GM18870 (cell line): ENCODE measurements around the gene MLPH.

Experiments used
- ATAC-seq: cut with Tn5 transposase; IDR thresholded peaks from one replicate; pipeline ENCODE4 v1.9.1; 2021; ENCODE audit warnings: moderate library complexity; ENCODE audit not compliant: unreplicated experiment

Gene MLPH

DNA sequence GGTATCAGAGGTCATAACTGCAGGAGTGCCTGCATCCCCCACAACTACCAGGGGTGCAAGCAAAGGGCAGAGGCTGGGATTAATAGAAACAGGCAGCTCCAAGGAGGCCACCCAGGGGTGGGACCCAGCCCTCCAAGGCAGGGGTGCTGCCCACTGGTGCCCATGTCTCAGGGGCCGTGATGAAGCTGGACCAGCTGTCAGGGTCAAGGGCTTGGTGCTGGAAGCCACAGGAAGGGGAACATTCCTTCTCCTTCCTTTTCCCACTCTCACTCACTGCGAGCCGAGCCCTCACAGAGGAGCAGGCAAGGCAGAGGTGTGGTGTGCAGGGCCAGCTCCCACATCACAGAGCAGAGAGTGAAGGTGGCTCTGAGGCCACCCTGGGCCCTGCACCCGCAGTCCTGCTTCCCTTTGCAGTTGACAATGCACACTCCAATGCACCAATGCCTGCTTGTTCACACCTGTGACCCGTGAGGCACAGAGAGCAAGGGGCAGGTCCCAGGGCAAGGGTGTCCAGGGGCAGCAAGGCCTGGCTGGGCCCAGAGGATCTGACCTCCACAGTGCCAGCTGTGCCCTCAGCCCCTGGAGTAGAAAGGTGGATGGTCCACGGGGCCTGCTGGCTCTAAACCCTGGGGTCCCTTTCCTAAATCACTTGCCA is 28.7 kb downstream of the MLPH start:
- ATAC-seq = no peak

- ATAC-seq = no peak
These were observed 30.1 kb downstream of the MLPH start for GRCh38 chr2:237517163-237517562.

DNA sequence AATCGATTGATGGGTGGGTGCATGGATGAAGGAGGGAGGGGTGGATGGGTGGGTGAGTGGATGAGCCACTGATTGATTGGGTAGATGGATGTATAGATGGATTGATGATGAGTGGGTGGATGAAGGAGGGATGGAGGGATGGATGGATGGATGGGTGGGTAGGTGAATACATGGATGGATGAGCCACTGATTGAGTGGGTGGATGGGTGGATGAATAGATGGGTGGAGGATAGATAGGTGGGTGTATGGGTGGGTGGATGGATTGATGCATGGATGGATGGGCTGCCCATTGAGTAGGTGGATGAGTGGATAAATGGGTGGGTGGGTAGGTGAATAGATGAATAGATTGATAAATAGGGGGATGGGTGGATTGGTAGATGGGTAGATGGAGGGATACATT is 30.9 kb downstream of the MLPH start:
- ATAC-seq = no peak

GRCh38 chr2:237519506-237520245 is 32.6 kb downstream of the MLPH start:
- no peak for ATAC-seq

DNA sequence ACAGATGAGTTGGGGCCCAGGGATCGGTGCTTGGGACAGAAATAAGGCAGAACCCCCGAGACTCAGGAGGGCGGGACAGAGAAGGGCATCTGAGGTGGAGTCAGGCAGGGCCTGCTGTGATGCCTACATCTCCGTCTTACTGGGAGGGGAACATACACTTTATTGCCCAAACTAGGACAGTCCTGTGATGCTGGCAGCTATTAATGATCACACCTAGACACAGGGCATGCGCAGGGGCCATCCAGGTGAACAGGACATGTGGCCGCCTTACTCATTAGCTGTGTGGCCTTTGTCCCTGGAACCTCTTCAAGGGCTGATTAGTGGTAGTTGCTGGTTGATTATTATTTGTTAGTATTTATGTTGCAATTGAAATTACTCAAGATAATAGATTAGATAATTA is 33.2 kb downstream of the MLPH start:
- ATAC-seq = no peak

DNA sequence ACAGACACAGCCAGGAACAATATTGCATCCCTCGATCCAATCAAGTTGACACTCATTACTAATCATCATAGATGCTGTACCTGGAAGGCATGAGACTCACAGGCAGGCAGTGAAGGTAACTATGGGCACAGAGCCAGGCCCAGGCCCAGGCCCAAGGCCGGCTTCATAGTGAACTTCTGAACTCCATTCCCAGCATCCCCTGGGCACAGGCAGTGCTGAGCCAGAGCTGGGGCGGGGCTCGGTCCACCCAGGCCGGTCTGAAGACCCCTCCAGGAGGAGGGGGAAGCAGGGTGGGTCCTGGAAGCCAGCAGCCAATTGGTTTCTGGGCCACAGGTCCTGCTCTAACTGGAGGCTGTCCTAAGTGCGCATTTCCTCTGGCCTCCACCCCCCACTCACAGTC is 37.6 kb downstream of the MLPH start:
- no peak for ATAC-seq

DNA sequence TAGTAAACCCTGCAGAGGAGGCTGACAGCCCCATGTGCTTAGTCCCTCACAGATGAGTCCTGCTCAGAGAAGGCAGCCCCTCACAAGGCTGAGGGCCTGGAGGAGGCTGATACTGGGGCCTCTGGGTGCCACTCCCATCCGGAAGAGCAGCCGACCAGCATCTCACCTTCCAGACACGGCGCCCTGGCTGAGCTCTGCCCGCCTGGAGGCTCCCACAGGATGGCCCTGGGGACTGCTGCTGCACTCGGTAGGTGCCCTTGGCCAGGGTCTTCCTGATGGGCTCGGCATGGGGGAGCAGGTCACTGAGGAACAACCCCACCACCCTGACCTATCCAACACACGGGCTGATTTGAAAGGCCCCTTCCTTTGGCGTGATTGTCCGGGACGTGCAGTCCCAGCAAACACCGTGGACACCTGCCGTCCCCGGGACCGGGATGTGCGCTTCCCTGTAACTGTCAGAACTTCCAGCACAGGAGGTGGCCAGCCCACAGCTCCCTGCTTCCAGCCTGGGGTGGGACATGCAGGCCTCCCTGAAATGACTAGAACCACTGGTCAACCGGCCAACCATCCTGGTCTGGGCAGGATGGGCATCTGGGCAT is 38.6 kb downstream of the MLPH start:
- ATAC-seq = no peak

- no peak for ATAC-seq
These were observed 40.2 kb downstream of the MLPH start for GRCh38 chr2:237527233-237527632.

DNA sequence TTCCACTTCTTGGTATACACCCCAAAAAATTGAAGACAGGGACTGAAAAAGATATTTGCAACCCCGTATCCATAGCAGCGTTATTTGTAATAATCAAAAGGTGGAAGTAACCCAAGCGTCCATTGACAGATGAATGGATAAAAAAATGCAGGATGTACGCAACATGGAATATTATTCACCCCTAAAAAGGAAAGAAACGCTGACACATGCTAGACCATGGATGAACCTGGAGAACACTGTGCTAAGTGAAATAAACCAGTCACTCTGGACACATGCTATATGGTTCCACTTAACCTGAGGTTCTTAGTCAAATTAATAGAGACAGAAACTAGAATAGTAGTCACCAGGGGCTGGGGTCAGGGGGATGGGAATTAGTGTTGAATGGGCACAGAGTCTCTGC is 40.7 kb downstream of the MLPH start:
- no peak for ATAC-seq

DNA sequence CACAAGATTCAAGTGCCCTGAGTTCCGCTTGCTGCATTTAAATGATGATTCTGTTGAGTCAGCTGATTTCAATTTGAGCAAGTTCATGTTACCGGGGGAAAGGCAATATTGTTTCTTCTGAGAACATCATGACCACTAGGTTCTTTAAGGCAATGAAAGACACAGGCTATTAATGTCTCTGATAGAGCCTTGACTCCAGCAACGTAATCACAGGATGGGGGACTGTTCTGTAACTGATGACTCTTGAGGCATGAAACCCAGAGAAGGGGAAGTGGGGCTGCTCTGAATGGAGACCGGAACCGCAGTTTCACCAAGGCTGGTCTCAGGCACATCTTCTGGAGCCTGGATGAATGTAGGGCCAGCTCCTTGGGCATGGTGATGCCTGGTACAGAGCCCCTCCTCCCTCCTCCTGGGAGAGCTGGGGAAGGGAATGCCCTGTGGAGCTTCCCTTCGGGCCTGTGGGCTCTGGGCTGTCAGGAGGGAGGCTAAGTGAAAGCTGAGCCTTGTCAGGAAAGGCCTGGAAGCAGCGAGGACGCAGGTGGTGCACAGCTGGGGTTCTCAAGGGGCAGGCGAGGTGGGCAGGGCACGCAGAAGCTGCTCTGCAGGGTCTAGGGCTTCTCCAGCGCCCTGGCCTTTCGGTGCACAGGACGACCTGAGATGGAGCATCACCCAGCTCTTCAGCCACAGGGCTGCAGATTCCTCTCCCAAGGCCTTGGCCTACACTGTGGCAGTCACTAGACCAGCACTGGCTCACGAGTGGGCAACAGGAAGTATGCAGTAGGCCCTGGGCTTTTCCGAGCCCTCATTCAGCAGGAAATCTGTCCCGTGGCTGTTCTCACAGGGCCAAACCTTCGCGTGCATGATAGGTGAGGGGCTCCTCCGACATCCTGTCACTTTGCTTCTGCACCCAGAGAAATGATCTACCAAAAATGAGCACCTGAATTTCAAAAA is 42.7 kb downstream of the MLPH start:
- peak; percentile 78 for ATAC-seq

DNA sequence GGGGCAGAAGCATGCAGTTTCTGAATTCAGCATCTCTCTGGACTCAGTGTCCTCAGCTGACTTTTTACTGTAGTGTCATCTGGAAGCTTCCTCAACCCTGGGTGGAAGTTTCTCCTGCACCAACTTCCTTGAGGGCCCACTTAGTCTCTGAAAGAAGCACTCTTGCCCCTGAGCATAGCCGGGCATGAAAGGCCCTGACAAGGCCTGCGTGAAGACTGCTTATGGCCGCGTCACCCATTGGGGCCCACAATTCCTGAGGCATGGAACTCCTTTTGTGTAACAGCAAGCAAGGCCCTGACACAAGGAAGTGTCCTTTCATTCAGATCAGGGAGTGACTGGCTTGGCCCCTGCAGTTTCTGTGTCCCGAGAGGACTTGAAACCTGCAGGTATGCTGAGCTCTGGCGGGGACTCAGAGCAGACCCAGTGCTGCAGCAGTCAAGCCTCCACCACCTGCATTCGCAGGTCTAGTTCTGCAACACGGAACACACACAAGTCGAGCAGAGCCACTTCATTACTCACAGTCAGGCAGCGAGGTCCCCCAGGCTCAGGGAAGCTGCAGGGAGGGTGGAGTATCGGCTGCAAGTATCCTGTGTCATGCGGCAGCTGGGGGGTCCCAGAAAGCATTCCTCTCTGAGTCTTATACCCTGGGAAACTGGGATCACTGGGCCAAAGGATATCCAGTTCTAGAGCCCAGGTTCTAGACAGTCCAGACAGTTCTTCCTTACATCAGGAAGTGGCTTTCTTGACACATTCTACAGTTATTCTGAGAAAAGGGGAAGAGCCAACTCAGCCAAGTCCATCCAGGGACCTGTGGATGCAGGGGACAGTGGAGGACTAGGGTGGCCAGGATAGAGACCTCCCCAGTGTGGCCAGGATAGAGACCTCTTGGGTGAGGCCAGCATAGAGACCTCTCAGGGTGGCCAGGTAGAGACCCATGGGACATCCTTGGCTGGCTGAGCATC is 43.7 kb downstream of the MLPH start:
- ATAC-seq = no peak

DNA sequence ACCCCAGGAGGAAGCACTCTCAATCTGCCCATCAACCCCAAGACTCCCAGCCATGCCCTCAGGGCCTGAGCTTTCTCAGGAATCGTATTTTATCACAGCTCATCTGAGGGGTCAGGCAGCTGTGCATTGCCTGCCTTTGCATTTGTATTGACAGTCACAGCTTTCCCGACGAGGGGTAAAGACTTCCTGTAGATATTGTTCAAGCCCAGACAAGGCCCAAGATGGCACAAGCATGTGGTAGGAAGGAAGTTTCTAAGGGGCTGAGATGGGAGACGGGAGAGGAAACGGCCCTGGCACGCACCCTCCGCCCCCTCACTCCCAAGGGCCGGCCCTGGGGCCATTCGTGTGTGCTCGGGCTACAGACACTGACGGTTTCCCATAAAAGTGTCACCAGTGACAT is 45.1 kb downstream of the MLPH start:
- no peak for ATAC-seq

- no peak for ATAC-seq
These were observed 46.7 kb downstream of the MLPH start for GRCh38 chr2:237533668-237534161.

DNA sequence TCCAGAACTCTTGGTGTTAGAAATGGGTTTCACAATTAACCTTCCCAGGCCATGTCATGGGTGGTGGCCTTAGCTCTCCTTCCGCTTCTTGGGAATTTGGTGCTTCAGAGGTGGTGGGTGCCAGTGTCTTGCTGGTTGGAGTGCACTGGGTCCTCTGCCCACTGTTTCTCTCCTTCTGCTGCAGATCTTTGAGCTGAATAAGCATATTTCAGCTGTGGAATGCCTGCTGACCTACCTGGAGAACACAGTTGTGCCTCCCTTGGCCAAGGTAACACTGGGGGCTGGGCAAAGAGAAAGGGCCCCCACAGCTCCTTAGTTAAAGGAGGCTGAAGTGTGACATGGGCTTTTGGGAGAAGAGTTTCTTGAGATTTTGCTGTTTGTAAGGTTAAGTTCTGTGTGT is 47.3 kb downstream of the MLPH start:
- ATAC-seq = no peak

- ATAC-seq = no peak
These were observed 48.5 kb downstream of the MLPH start for GRCh38 chr2:237535385-237536082.

DNA sequence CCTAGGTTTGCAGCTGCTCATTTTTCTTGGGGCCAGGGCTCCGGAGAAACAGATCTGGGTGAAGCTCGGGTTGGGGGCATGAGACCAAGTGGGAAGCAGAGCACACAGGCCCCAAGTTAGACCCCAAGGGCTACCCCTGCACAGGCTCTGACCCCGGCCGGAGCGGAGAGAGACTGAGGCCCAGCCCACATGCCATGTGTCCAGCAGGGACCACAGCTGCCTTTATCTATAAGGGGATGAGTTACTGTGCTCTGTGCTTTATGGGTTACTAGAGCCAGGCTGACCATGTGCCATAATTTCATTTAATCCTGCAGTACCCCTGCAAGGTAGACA is 49.0 kb downstream of the MLPH start:
- ATAC-seq = no peak

DNA sequence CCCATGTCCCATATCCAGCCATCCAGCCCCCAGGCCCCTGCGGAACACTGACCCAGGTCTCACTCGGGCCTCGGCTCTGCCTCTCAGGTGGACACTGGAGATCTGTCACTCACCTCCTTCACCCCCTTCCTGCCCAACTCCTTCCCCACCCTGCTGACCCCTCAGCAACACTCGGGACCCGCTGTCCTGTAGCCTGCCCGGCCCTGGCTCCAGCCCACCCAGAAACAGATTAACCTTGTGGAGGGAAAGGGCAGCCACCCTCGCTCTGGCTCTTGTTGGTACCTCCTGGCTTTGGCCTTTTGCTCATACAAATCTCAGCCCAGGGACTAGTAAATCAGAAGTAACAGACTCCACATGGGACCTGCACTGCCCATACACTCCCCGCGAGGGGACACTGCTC is 49.6 kb downstream of the MLPH start:
- no peak for ATAC-seq

- ATAC-seq = no peak
These were observed 51.1 kb downstream of the MLPH start for GRCh38 chr2:237538001-237538720.

DNA sequence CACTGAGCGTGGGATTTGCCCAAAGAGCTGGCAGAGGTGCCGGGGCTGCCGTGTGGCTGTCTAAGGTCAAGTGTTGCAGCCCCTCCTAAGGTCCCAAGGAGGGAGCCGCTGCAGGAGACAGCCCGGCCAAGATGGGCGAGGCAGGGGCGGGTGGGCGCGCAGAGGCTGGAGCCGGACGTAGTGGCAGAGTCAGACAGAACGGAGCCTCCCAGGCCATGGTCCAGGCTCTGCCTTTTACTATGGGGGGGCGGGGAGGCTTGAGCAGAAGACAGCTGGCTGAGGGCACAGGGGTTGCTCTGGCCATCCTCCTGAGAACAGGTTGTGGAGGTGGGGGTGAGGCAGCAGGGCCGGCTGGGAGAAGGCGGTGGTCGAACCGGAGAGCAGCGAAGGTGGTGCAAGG is 51.9 kb downstream of the MLPH start:
- ATAC-seq = no peak
